Thyroid gland (tissue), 4 donors: ENCODE data around the gene LILRA2. TPM values are rescaled to one million over a fixed set of nuclear protein-coding genes. Genes with fewer than 3 reads are reported as not detected.
"Not testable (repeated sequence)": the region's sequence is repeated elsewhere in the genome, so short reads cannot be mapped to it uniquely, and the experiment has no call there.

ENCODE experiments used
- DNase-seq, 2 donors: peaks; one replicate each; pipeline ENCODE4 v3.0.0-alpha.2; 2019
- H3K27ac ChIP-seq, 3 donors: fragments of 200-600 bp; sonication (generic); 1 replicate in 2 of 3; 2 replicates in 1 of 3; pipeline ENCODE4 v1.5.1; 2016 to 2019; ENCODE audit warnings: mild to moderate bottlenecking in 1 of 3, moderate library complexity in 1 of 3
- H3K27me3 ChIP-seq: fragments of 200-600 bp; sonication (generic); one replicate; pipeline ENCODE4 v1.5.1; 2019
- H3K36me3 ChIP-seq, 2 donors: fragments of 200-600 bp; sonication (generic); one replicate each; pipeline ENCODE4 v1.5.1; 2016 to 2019
- H3K4me1 ChIP-seq, 2 donors: fragments of 200-600 bp; sonication (generic); one replicate each; pipeline ENCODE4 v1.5.1; 2017 to 2019
- H3K4me3 ChIP-seq, 3 donors: fragments of 200-600 bp; sonication (generic); replicated peaks in 1 of 3; 1 replicate in 2 of 3; 2 replicates in 1 of 3; pipeline ENCODE4 v1.5.1; 2016; ENCODE audit warnings: mild to moderate bottlenecking in 1 of 3
- H3K9me3 ChIP-seq: fragments of 200-600 bp; sonication (generic); one replicate; pipeline ENCODE4 v1.5.1; 2017
- POLR2A ChIP-seq, 2 donors: fragments of 450-650 bp; IDR thresholded peaks; one replicate each; pipeline ENCODE4 v1.6.1; 2017; ENCODE audit warnings: antibody characterized with exemption in 2 of 2, mild to moderate bottlenecking in 2 of 2, moderate library complexity in 1 of 2
- WGBS, 2 donors: methylation state at CpG; one replicate each; pipeline ENCODE4 v1.1.5; 2017; 5-methylcytosine and 5-hydroxymethylcytosine counted together
- intact Hi-C: fragments of 100-400 bp; cut with DNase I; formaldehyde crosslinking; loops from one replicate; pipeline ENCODE4 v1.15.1; 2023
- total RNA-seq, 4 donors: library from RNA; depleted of rRNA; stranded (reverse); fragments of >200 nt; gene quantifications; one replicate each; pipeline ENCODE4 v1.2.3, GENCODE V29; 2016
- TF ChIP-seq, protein P1 (sequence below), 6 experiments: fragments of 200-600 bp in 3 of 6; fragments of 450-650 bp in 3 of 6; sonication (generic) in 3 of 6; IDR thresholded peaks; one replicate each; pipeline ENCODE4 v1.5.1; 2016 to 2019; ENCODE audit warnings: antibody characterized with exemption in 6 of 6, mild to moderate bottlenecking in 2 of 6, inconsistent platforms in 1 of 6, moderate library complexity in 1 of 6

Gene LILRA2
- total RNA-seq, 4 donors from 2014 or later: 0.24 to 1.4 (median 0.83) TPM

DNA sequence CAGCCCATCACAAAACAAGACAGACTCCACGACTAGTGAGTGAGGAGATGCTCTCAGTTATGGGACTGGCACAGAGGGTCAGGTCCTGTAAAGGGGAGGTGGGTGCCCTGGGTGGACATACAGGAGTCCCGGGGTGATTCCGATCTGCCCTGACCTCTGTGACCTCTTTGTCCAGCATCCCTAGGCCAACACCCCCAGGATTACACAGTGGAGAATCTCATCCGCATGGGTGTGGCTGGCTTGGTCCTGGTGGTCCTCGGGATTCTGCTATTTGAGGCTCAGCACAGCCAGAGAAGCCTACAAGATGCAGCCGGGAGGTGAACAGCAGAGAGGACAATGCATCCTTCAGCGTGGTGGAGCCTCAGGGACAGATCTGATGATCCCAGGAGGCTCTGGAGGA lies 13.4 kb downstream of the LILRA2 start:
- no peaks in the 10 kb centered on the region for H3K9me3 ChIP-seq
- TF ChIP-seq, protein P1, sequence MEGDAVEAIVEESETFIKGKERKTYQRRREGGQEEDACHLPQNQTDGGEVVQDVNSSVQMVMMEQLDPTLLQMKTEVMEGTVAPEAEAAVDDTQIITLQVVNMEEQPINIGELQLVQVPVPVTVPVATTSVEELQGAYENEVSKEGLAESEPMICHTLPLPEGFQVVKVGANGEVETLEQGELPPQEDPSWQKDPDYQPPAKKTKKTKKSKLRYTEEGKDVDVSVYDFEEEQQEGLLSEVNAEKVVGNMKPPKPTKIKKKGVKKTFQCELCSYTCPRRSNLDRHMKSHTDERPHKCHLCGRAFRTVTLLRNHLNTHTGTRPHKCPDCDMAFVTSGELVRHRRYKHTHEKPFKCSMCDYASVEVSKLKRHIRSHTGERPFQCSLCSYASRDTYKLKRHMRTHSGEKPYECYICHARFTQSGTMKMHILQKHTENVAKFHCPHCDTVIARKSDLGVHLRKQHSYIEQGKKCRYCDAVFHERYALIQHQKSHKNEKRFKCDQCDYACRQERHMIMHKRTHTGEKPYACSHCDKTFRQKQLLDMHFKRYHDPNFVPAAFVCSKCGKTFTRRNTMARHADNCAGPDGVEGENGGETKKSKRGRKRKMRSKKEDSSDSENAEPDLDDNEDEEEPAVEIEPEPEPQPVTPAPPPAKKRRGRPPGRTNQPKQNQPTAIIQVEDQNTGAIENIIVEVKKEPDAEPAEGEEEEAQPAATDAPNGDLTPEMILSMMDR (IDR thresholded peaks at IDR 0.05): no peak
- TF ChIP-seq POLR2A (IDR thresholded peaks at IDR 0.05): no peak
- WGBS, 2 donors: 69 to 70% methylated on average over 6 to 7 of the region's 7 CpGs
- no peaks in the 10 kb centered on the region for H3K36me3 ChIP-seq
- no peak overlapping the region for H3K27ac ChIP-seq
- DNase-seq: no peak
- intact Hi-C loops: loop anchor here (5.0 kb wide), 1 partner anchor 305 kb away; the partner anchor contains the start of gene LILRB2
- no peaks in the 10 kb centered on the region for H3K4me1 ChIP-seq
- H3K27me3 ChIP-seq: no peaks in the 10 kb centered on the region
- no peak overlapping the region for H3K4me3 ChIP-seq

DNA sequence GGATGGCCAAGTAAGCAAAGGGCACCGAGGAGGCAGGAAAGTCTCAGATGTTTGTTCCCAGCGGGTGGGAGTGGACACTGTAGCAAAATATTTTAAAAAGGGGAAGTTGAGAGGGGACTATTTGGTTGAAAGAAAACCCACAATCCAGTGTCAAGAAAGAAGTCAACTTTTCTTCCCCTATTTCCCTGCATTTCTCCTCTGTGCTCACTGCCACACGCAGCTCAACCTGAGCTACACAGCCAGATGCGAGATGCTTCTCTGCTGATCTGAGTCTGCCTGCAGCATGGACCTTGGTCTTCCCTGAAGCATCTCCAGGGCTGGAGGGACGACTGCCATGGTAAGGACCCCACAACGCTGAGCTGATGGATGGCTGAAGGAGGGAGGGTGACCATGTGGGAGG lies 19.9 kb downstream of the LILRA2 start, which contains the start of gene LILRA1:
Gene LILRA1 (plus strand): TSS at position 188 of the 400 bp plus-strand sequence. CDS start 613 bp downstream, outside the sequence.
- intact Hi-C loops, H3K27ac ChIP-seq, DNase-seq, H3K9me3 ChIP-seq, H3K4me3 ChIP-seq, H3K4me1 ChIP-seq, H3K27me3 ChIP-seq, H3K36me3 ChIP-seq: not testable (repeated sequence)
- 66 to 71% methylated on average over 6 of the region's 6 CpGs for WGBS, 2 donors

DNA sequence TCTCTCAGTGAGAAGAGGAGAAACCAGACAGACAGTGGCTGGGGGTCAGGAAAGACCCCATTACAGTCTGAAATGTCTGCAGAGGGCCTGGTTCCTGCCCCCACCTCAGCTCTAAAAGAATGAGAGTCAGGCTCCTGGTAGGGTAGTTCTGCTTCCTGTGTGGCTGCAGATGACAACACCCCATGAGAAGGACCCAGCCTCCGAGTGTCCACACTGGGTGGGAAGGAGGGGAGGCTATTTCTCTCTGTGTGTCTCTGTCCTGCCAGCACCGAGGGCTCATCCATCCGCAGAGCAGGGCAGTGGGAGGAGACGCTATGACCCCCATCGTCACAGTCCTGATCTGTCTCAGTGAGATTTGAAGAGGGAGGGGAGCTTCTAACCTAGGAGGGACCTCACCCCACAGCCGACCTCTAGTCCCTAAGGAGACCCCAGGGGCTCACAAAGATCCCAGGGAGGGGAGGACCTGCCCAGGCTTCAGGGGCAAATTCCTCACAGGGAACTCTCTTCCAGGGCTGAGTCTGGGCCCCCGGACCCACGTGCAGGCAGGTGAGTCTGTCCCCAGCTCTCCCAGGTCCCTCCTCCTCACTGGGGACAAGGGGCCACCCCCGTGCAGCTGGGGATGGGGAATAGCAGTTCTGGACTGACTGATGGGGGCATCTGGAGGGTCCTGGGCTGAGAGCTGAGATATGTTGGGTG lies 20.5 kb downstream of the LILRA2 start:
- 65 to 66% methylated on average over 5 to 6 of the region's 9 CpGs for WGBS, 2 donors

DNA sequence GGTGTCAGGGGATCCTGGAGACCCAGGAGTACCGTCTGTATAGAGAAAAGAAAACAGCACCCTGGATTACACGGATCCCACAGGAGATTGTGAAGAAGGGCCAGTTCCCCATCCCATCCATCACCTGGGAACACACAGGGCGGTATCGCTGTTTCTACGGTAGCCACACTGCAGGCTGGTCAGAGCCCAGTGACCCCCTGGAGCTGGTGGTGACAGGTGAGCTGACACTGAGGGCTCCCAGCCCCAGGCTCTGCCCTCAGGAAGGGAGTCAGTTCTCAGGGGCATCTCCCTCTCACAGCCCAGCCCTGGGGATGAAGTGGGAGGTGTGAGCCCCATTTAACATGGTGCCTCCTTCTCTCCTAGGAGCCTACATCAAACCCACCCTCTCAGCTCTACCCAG lies 21.1 kb downstream of the LILRA2 start:
- Histone ChIP-seq H3K4me1 (no peaks in the 10 kb centered on the region), H3K9me3 (no peaks in the 10 kb centered on the region), H3K27me3 (no peaks in the 10 kb centered on the region), H3K4me3 (no peak overlapping the region), H3K36me3 (no peaks in the 10 kb centered on the region), H3K27ac (no peak overlapping the region)
- no peak for TF ChIP-seq POLR2A (IDR thresholded peaks at IDR 0.05)
- TF ChIP-seq, protein P1 (IDR thresholded peaks at IDR 0.05): no peak
- WGBS, 2 donors: 93% methylated on average over 5 of the region's 5 CpGs; no CpG with 5 or more reads in 1 of the 2 donors
- intact Hi-C loops: no loop called here
- no peak for DNase-seq

More for the DNA sequence above, 20.5 kb downstream of the LILRA2 start:
- H3K9me3 ChIP-seq, H3K4me3 ChIP-seq, intact Hi-C loops, H3K27me3 ChIP-seq, H3K36me3 ChIP-seq, H3K27ac ChIP-seq, H3K4me1 ChIP-seq, DNase-seq: not testable (repeated sequence)

DNA sequence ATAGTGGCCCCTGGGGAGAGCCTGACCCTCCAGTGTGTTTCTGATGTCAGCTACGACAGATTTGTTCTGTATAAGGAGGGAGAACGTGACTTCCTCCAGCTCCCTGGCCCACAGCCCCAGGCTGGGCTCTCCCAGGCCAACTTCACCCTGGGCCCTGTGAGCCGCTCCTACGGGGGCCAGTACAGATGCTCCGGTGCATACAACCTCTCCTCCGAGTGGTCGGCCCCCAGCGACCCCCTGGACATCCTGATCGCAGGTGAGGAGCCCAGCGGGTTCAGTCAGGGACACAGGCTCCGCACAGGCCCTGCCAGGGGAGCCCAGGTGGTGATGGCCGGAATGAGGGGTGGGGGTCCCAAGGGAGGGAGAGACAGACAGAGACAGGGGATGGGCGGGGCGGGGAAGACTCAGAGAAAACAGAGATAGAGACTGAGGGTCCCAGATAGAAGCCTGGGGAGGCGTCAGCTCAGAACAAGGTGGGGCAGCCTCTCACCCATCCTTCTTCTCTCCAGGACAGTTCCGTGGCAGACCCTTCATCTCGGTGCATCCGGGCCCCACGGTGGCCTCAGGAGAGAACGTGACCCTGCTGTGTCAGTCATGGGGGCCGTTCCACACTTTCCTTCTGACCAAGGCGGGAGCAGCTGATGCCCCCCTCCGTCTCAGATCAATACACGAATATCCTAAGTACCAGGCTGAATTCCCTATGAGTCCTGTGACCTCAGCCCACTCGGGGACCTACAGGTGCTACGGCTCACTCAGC lies 22.3 kb downstream of the LILRA2 start:
- H3K9me3 ChIP-seq, H3K4me3 ChIP-seq, H3K36me3 ChIP-seq, intact Hi-C loops, H3K27ac ChIP-seq, H3K4me1 ChIP-seq, DNase-seq, H3K27me3 ChIP-seq: not testable (repeated sequence)
- WGBS, 2 donors: 89 to 92% methylated on average over 21 to 22 of the region's 26 CpGs

DNA sequence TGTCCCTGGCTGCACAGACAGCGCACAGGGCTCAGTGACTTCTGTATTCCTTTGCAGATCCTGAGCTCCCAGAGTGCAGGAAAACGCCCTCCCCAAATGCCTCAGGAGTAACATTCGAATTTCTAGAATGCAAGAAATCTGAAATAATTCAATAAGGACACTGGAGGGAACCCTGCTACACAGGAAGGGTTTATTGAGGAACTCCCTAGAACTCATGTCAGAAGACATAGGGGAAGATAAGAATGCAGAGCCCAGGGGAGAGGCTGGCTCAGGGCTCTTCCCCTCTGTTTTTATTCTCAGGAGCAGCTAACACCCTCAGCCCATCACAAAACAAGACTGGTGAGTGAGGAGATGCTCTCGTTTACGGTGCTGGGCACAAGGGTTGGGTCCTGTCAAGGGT lies 26.6 kb downstream of the LILRA2 start:
- H3K27me3 ChIP-seq: no peaks in the 10 kb centered on the region
- intact Hi-C loops: no loop called here
- H3K4me1 ChIP-seq: no peaks in the 10 kb centered on the region
- TF ChIP-seq, protein P1 (IDR thresholded peaks at IDR 0.05): no peak
- TF ChIP-seq POLR2A (IDR thresholded peaks at IDR 0.05): no peak
- H3K27ac ChIP-seq: no peak overlapping the region
- no peaks in the 10 kb centered on the region for H3K9me3 ChIP-seq
- H3K36me3 ChIP-seq: no peaks in the 10 kb centered on the region
- 51 to 71% methylated on average over 5 of the region's 5 CpGs for WGBS, 2 donors
- H3K4me3 ChIP-seq: no peak overlapping the region
- no peak for DNase-seq
